MM.1S (cell line): Measurements from ENCODE around the gene SPATC1L.

ENCODE experiments used
- CTCF ChIP-seq: fragments of 300-600 bp; sonication (generic); IDR thresholded peaks from 2 replicates; pipeline ENCODE4 v1.5.1; 2016; ENCODE audit warnings: antibody characterized with exemption, low read length, mixed read lengths
- EZH2 ChIP-seq: fragments of 300-600 bp; sonication (generic); optimal IDR thresholded peaks from 2 replicates; pipeline ENCODE3; 2017; ENCODE audit warnings: low read depth, mild to moderate bottlenecking, antibody characterized with exemption, low read length, mixed read lengths
- EZH2phosphoT487 ChIP-seq: fragments of 300-600 bp; sonication (generic); IDR thresholded peaks from 2 replicates; pipeline ENCODE4 v1.6.1; 2018; ENCODE audit warnings: antibody characterized with exemption, low read length

GRCh38 chr21:46226920-46227599, 42.8 kb upstream of the SPATC1L start:
- no peak for TF ChIP-seq CTCF
- no peak for TF ChIP-seq EZH2phosphoT487
- TF ChIP-seq EZH2: no peak
